Osteocyte (in vitro differentiated cells): ENCODE data around the gene SYCN. TPM values are rescaled to one million over a fixed set of nuclear protein-coding genes. Genes with fewer than 3 reads are reported as not detected.

Source experiments
- DNase-seq: peaks from one replicate; pipeline ENCODE4 v3.0.0; 2021; ENCODE audit warnings: mixed read lengths; ENCODE audit not compliant: unreplicated experiment; ENCODE audit errors: extremely low spot score
- H3K27ac Mint-ChIP-seq: one replicate; pipeline ENCODE4 v1.8.0; 2021; ENCODE audit warnings: mild to moderate bottlenecking, mixed read lengths; ENCODE audit not compliant: unreplicated experiment
- H3K27me3 Mint-ChIP-seq: one replicate; pipeline ENCODE4 v1.8.0; 2021; ENCODE audit warnings: mixed read lengths; ENCODE audit not compliant: unreplicated experiment
- H3K36me3 Mint-ChIP-seq: one replicate; pipeline ENCODE4 v1.8.0; 2021; ENCODE audit warnings: mixed read lengths; ENCODE audit not compliant: unreplicated experiment
- H3K4me1 Mint-ChIP-seq: one replicate; pipeline ENCODE4 v1.8.0; 2021; ENCODE audit warnings: mixed read lengths; ENCODE audit not compliant: unreplicated experiment
- H3K4me3 Mint-ChIP-seq: one replicate; pipeline ENCODE4 v1.8.0; 2021; ENCODE audit warnings: mild to moderate bottlenecking, moderate library complexity, mixed read lengths; ENCODE audit not compliant: unreplicated experiment
- H3K9me3 Mint-ChIP-seq: one replicate; pipeline ENCODE4 v1.8.0; 2021; ENCODE audit warnings: mixed read lengths; ENCODE audit not compliant: unreplicated experiment
- CTCF ChIP-seq: fragments of 200-600 bp; sonication (generic); IDR thresholded peaks from 2 replicates; pipeline ENCODE4 v1.5.0; 2021; ENCODE audit warnings: antibody characterized with exemption, mild to moderate bottlenecking, moderate library complexity
- total RNA-seq: library from RNA; stranded (reverse); gene quantifications from 2 replicates; pipeline ENCODE4 v1.2.1, GENCODE V29; 2021

Gene SYCN
- total RNA-seq, 1 donor from 2014 or later: not detected

- Mint-ChIP-seq H3K27me3 (peaks cover 2% of the 10 kb centered on the region), H3K27ac (no peak overlapping the region), H3K4me1 (no peaks in the 10 kb centered on the region), H3K4me3 (no peak overlapping the region), H3K36me3 (peaks cover 2% of the 10 kb centered on the region), H3K9me3 (no peaks in the 10 kb centered on the region)
- DNase-seq: no peak
- TF ChIP-seq CTCF: no peak
Measured at GRCh38 chr19:39183104-39183503, 21.0 kb downstream of the SYCN start.

- Mint-ChIP-seq H3K9me3 (no peaks in the 10 kb centered on the region), H3K27ac (no peak overlapping the region), H3K27me3 (no peaks in the 10 kb centered on the region), H3K36me3 (peaks cover 2% of the 10 kb centered on the region), H3K4me1 (no peaks in the 10 kb centered on the region), H3K4me3 (no peak overlapping the region)
- DNase-seq: no peak
- TF ChIP-seq CTCF: no peak
Measured at GRCh38 chr19:39182174-39182505, 21.9 kb downstream of the SYCN start.

GRCh38 chr19:39181500-39182173, 22.4 kb downstream of the SYCN start:
- Mint-ChIP-seq H3K36me3 (peaks cover 2% of the 10 kb centered on the region), H3K27me3 (no peaks in the 10 kb centered on the region), H3K4me1 (no peaks in the 10 kb centered on the region), H3K9me3 (no peaks in the 10 kb centered on the region), H3K27ac (no peak overlapping the region), H3K4me3 (no peak overlapping the region)
- TF ChIP-seq CTCF: no peak
- DNase-seq: no peak

GRCh38 chr19:39180749-39181148, 23.3 kb downstream of the SYCN start:
- no peaks in the 10 kb centered on the region for H3K4me1 Mint-ChIP-seq
- DNase-seq: no peak
- H3K27ac Mint-ChIP-seq: no peak overlapping the region
- no peaks in the 10 kb centered on the region for H3K9me3 Mint-ChIP-seq
- H3K27me3 Mint-ChIP-seq: no peaks in the 10 kb centered on the region
- TF ChIP-seq CTCF: no peak
- H3K36me3 Mint-ChIP-seq: peaks cover 3% of the 10 kb centered on the region
- no peak overlapping the region for H3K4me3 Mint-ChIP-seq

- DNase-seq: no peak
- Mint-ChIP-seq H3K9me3 (no peaks in the 10 kb centered on the region), H3K36me3 (peaks cover 5% of the 10 kb centered on the region), H3K27me3 (no peaks in the 10 kb centered on the region), H3K27ac (no peak overlapping the region), H3K4me3 (no peak overlapping the region), H3K4me1 (no peaks in the 10 kb centered on the region)
- TF ChIP-seq CTCF: no peak
Measured at GRCh38 chr19:39179754-39180153, 24.3 kb downstream of the SYCN start.
